ENCODE measurements around the gene CSGALNACT2.
"Not testable (repeated sequence)": the region's sequence is repeated elsewhere in the genome, so short reads cannot be mapped to it uniquely, and the experiment has no call there.

CSGALNACT2 gene

GRCh38 chr10:43217563-43218205 is 79.4 kb downstream of the CSGALNACT2 start:
- DNase-seq: no peak

- DNase-seq: no peak
These were observed 80.1 kb downstream of the CSGALNACT2 start for GRCh38 chr10:43218206-43218950.

- DNase-seq: no peak
These were observed 80.9 kb downstream of the CSGALNACT2 start for GRCh38 chr10:43218951-43219837.

- DNase-seq: no peak
These were observed 81.6 kb downstream of the CSGALNACT2 start for GRCh38 chr10:43219848-43220247.

- DNase-seq: not testable (repeated sequence)
These were observed 82.0 kb downstream of the CSGALNACT2 start for GRCh38 chr10:43220251-43220650.

GRCh38 chr10:43220657-43221418 is 82.6 kb downstream of the CSGALNACT2 start:
- DNase-seq: no peak

GRCh38 chr10:43221419-43222209 is 83.4 kb downstream of the CSGALNACT2 start:
- DNase-seq: peak; percentile 14

- no peak for DNase-seq
These were observed 84.0 kb downstream of the CSGALNACT2 start for GRCh38 chr10:43222210-43222720.

- DNase-seq: no peak
These were observed 84.8 kb downstream of the CSGALNACT2 start for GRCh38 chr10:43223056-43223455.

GRCh38 chr10:43224321-43224720 is 86.1 kb downstream of the CSGALNACT2 start:
- no peak for DNase-seq

- peak; percentile 8 for DNase-seq
These were observed 87.0 kb downstream of the CSGALNACT2 start for GRCh38 chr10:43225004-43225786.

- DNase-seq: peak; percentile 13
These were observed 87.5 kb downstream of the CSGALNACT2 start for GRCh38 chr10:43225787-43226153.

- peak; percentile 12 for DNase-seq
These were observed 88.2 kb downstream of the CSGALNACT2 start for GRCh38 chr10:43226441-43226840.

GRCh38 chr10:43226851-43227845 is 88.9 kb downstream of the CSGALNACT2 start:
- peak; percentile 10 for DNase-seq

GRCh38 chr10:43227911-43228782 is 89.9 kb downstream of the CSGALNACT2 start:
- peak; percentile 4 for DNase-seq

GRCh38 chr10:43228783-43229207 is 90.5 kb downstream of the CSGALNACT2 start:
- peak; percentile 10 for DNase-seq

- DNase-seq: peak; percentile 16
These were observed 91.2 kb downstream of the CSGALNACT2 start for GRCh38 chr10:43229208-43230061.

Measured in femur (tissue), 1 donor.